HepG2 (cell line): ENCODE measurements around the gene ZBTB46. TPM values are rescaled to one million over a fixed set of nuclear protein-coding genes. Genes with fewer than 3 reads are reported as not detected.
A peak's percentile ranks its signal among the peaks of the same experiment; 100 is the strongest.

Experiments used
- GMEB1 ChIP-seq: sonication (generic); formaldehyde crosslinking; IDR thresholded peaks from 2 replicates; pipeline ENCODE4 v1.5.1; 2020; ENCODE audit warnings: missing genetic modification reagents, mild to moderate bottlenecking, borderline replicate concordance
- IRF9 ChIP-seq: sonication (generic); formaldehyde crosslinking; IDR thresholded peaks from 2 replicates; pipeline ENCODE4 v1.8.0; 2022; ENCODE audit warnings: missing genetic modification reagents, mild to moderate bottlenecking, borderline replicate concordance
- KAT2B ChIP-seq: fragments of 150-350 bp; IDR thresholded peaks from 2 replicates; pipeline ENCODE4 v1.6.1; 2014; ENCODE audit warnings: low read depth, low read length, borderline replicate concordance
- KIAA2018 ChIP-seq: sonication (generic); formaldehyde crosslinking; IDR thresholded peaks from 2 replicates; pipeline ENCODE4 v1.5.0; 2020; ENCODE audit warnings: mild to moderate bottlenecking, missing genetic modification reagents, borderline replicate concordance
- LBX2 ChIP-seq: sonication (generic); formaldehyde crosslinking; IDR thresholded peaks from 2 replicates; pipeline ENCODE4 v1.5.0; 2020; ENCODE audit warnings: missing genetic modification reagents, mild to moderate bottlenecking, borderline replicate concordance
- MTF2 ChIP-seq: sonication (generic); formaldehyde crosslinking; IDR thresholded peaks from 2 replicates; pipeline ENCODE4 v1.5.0; 2020; ENCODE audit warnings: missing genetic modification reagents, borderline replicate concordance
- PRMT3 ChIP-seq: sonication (generic); formaldehyde crosslinking; IDR thresholded peaks from 2 replicates; pipeline ENCODE4 v1.8.1; 2022; ENCODE audit warnings: low read depth, mild to moderate bottlenecking, moderate library complexity, missing genetic modification reagents, borderline replicate concordance
- RARA ChIP-seq: IDR thresholded peaks from 2 replicates; pipeline ENCODE4 v1.6.1; 2016; ENCODE audit warnings: missing genetic modification reagents, missing compliant biosample characterization
- ZBTB26 ChIP-seq: IDR thresholded peaks from 2 replicates; pipeline ENCODE4 v1.6.1; 2016; ENCODE audit warnings: missing compliant biosample characterization, missing genetic modification reagents, borderline replicate concordance
- ZBTB8A ChIP-seq: sonication (generic); formaldehyde crosslinking; IDR thresholded peaks from 2 replicates; pipeline ENCODE4 v1.4.0; 2020; ENCODE audit warnings: mild to moderate bottlenecking, low read depth, missing genetic modification reagents, borderline replicate concordance
- ZNF414 ChIP-seq: sonication (generic); formaldehyde crosslinking; IDR thresholded peaks from 2 replicates; pipeline ENCODE4 v1.5.0; 2020; ENCODE audit warnings: missing genetic modification reagents
- ZNF580 ChIP-seq: IDR thresholded peaks from 2 replicates; pipeline ENCODE4 v1.6.1; 2016; ENCODE audit warnings: low read depth, borderline replicate concordance
- ZNF740 ChIP-seq: sonication (generic); formaldehyde crosslinking; IDR thresholded peaks from 2 replicates; pipeline ENCODE4 v1.4.0; 2020; ENCODE audit warnings: missing genetic modification reagents
- polyA plus RNA-seq, 8 experiments: library from polyadenylated mRNA; depleted of rRNA in 3 of 8; stranded (reverse) in 7 of 8; unstranded in 1 of 8; fragments of >200 nt; fragmentation: Illumina TruSeq in 4 of 8; extraction: Trizol in 4 of 8; gene quantifications; 2 replicates each; pipeline versions ENCODE4 v1.2.1 to v1.2.3, GENCODE V29; 2011 to 2016; ENCODE audit warnings: low read depth in 4 of 8, missing spikeins in 1 of 8, mixed read lengths in 1 of 8; ENCODE audit not compliant: insufficient read depth in 1 of 8
- total RNA-seq, 5 experiments: library from RNA; depleted of rRNA; stranded (reverse); fragments of >200 nt; fragmentation: Illumina TruSeq; extraction: Trizol; gene quantifications; 2 replicates each; pipeline ENCODE4 v1.2.3, GENCODE V29; 2016; ENCODE audit warnings: low read depth in 1 of 5

The ZBTB46 gene
- total and polyA plus RNA-seq, 2 of the 13 experiments (the other 11 are each of a cell fraction or from before 2014, with no cell fraction given) = 1.6 to 13.5 TPM

- TF ChIP-seq KIAA2018 (CRISPR knock-in tag) (no peak), MTF2 (CRISPR knock-in tag) (peak; percentile 87), KAT2B (no peak), ZNF580 (CRISPR knock-in tag) (no peak), GMEB1 (CRISPR knock-in tag) (peak; percentile 36; the same call in 1 of the 2 replicates), LBX2 (CRISPR knock-in tag) (peak; percentile 60; the same call in 1 of the 2 replicates), ZBTB8A (CRISPR knock-in tag) (no peak), IRF9 (CRISPR knock-in tag) (peak; percentile 61; the same call in 1 of the 2 replicates), ZNF740 (CRISPR knock-in tag) (no peak), PRMT3 (CRISPR knock-in tag) (no peak), ZBTB26 (CRISPR knock-in tag) (no peak), RARA (CRISPR knock-in tag) (no peak), ZNF414 (CRISPR knock-in tag) (no peak)
Measured at GRCh38 chr20:63831993-63832686, 1.1 kb upstream of the ZBTB46 start (continued).
